CD4-positive, alpha-beta T cell (primary cell): Measurements from ENCODE around the gene CHRM4. TPM values are rescaled to one million over a fixed set of nuclear protein-coding genes. Genes with fewer than 3 reads are reported as not detected.
"Not testable (repeated sequence)": the region's sequence is repeated elsewhere in the genome, so short reads cannot be mapped to it uniquely, and the experiment has no call there.

Source experiments
- ATAC-seq: fragments of 200-7000 bp; cut with Tn5 transposase; one replicate; pipeline ENCODE4 v1.10.0; 2022; ENCODE audit warnings: mild to moderate bottlenecking; ENCODE audit not compliant: poor library complexity
- CTCF ChIA-PET: fragments of 350-600 bp; sonication (Branson Sonifier 250); formaldehyde crosslinking; loops from one replicate; lab custom pipeline; 2021; ENCODE audit warnings: antibody characterized with exemption, inconsistent platforms; lab: Charles Lee
- POLR2A ChIA-PET: fragments of 350-600 bp; sonication (Branson Sonifier 250); formaldehyde crosslinking; loops from one replicate; lab custom pipeline; 2021; ENCODE audit warnings: antibody characterized with exemption, inconsistent platforms; lab: Charles Lee
- DNase-seq, 14 experiments: peaks; one replicate each; pipeline ENCODE4 v3.0.0-alpha.2; 2013 to 2020; ENCODE audit warnings: mixed read lengths in 2 of 14
- H3K27ac ChIP-seq, 2 donors: one replicate each; pipeline versions ENCODE4 v1.5.1 to v1.7.0; 2013; ENCODE audit warnings: low read length in 2 of 2, low read depth in 1 of 2, mild to moderate bottlenecking in 1 of 2
- H3K27me3 ChIP-seq, 2 experiments: 1 replicate in 1 of 2; 2 replicates in 1 of 2; pipeline versions ENCODE4 v1.6.1 to v1.7.0; 2013; ENCODE audit warnings: low read length in 2 of 2, control low read depth in 1 of 2, mild to moderate bottlenecking in 1 of 2, moderate library complexity in 1 of 2; ENCODE audit not compliant: insufficient read depth in 2 of 2, control insufficient read depth in 1 of 2
- H3K36me3 ChIP-seq: one replicate; pipeline ENCODE4 v1.6.1; 2013; ENCODE audit warnings: low read length, control low read depth; ENCODE audit not compliant: insufficient read depth
- H3K4me1 ChIP-seq: one replicate; pipeline ENCODE4 v1.6.1; 2013; ENCODE audit warnings: low read length, control low read depth; ENCODE audit not compliant: insufficient read depth
- H3K4me3 ChIP-seq: one replicate; pipeline ENCODE4 v1.5.1; 2013; ENCODE audit warnings: mild to moderate bottlenecking, low read length, moderate library complexity
- H3K9me3 ChIP-seq, 2 experiments: 1 replicate in 1 of 2; 2 replicates in 1 of 2; pipeline versions ENCODE4 v1.6.1 to v1.7.0; 2013; ENCODE audit warnings: low read length in 2 of 2, mild to moderate bottlenecking in 2 of 2, control low read depth in 1 of 2, moderate library complexity in 1 of 2; ENCODE audit not compliant: control insufficient read depth in 1 of 2, insufficient read depth in 1 of 2
- H3K27ac Mint-ChIP-seq: one replicate; pipeline ENCODE4 v1.8.0; 2020; ENCODE audit warnings: mixed read lengths
- H3K27me3 Mint-ChIP-seq: one replicate; pipeline ENCODE4 v1.8.0; 2021; ENCODE audit warnings: mixed read lengths
- H3K36me3 Mint-ChIP-seq: one replicate; pipeline ENCODE4 v1.8.0; 2021; ENCODE audit warnings: low read depth, mixed read lengths
- H3K4me1 Mint-ChIP-seq: one replicate; pipeline ENCODE4 v1.8.0; 2021; ENCODE audit warnings: low read depth, mixed read lengths
- H3K4me3 Mint-ChIP-seq: one replicate; pipeline ENCODE4 v1.8.0; 2020; ENCODE audit warnings: mild to moderate bottlenecking, mixed read lengths
- H3K9me3 Mint-ChIP-seq: one replicate; pipeline ENCODE4 v1.8.0; 2020; ENCODE audit warnings: mixed read lengths
- intact Hi-C, 2 experiments: fragments of 100-400 bp; cut with DNase I in 1 of 2; cut with micrococcal nuclease in 1 of 2; formaldehyde crosslinking; loops; one replicate each; pipeline versions ENCODE4 v1.15.1 to v1.9.0; 2023 to 2025; cut with DNase I, micrococcal nuclease
- total RNA-seq, 174 experiments: library from RNA in 2 of 174; stranded (reverse) in 2 of 174; gene quantifications; one replicate each; pipeline ENCODE4 v1.2.3 and lab custom pipeline; 2021 to 2026
- TF ChIP-seq, protein P1 (sequence below): fragments of 200-600 bp; IDR thresholded peaks from one replicate; pipeline ENCODE4 v1.8.0; 2022; ENCODE audit warnings: antibody characterized with exemption, mild to moderate bottlenecking

CHRM4 gene
- total RNA-seq, 2 experiments from 2014 or later, result 3.2 to 3.7 TPM

DNA sequence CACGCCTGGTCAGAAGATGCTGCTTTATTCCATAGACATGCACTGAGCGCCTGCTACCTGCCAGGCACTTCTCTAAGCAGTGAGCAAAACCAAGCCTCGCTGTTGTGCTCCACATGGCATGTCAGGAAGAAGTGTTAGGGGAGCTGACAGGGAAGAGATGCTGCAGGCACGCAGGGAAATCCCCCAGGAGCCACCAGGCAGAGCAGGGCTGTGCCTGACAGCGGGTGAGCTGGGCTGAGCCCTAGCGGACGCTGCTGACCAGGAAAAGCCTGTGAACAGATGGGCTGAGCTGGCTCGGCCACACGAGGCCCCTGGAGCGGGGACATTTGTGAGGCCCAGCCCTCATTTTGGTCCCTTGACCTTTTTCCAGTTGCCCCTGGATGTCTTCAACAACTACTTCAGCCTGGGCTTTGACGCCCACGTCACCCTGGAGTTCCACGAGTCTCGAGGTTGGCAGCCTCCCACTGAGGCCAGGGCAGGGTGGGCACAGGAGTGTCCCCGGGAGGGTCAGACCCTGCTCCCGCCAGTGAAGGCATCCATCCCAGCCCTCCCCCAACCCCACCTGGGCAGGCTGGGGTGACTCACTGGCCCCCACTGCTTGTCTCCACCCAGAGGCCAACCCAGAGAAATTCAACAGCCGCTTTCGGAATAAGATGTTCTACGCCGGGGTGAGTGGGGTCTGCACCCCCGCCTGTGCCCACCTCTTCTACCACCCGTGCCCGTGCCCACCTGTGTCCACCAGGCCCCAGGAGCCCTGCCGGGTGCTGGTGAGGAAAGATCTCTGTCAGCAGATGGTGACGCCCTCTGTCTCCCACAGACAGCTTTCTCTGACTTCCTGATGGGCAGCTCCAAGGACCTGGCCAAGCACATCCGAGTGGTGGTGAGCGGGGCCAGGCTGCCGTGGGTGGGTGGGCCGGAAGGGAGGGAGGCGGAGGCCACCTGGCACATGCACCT lies 17.5 kb downstream of the CHRM4 start:
- Mint-ChIP-seq H3K27me3 (no peaks in the 10 kb centered on the region), H3K4me1 (peaks cover 8% of the 10 kb centered on the region), H3K9me3 (no peaks in the 10 kb centered on the region), H3K4me3 (no peak overlapping the region), H3K36me3 (peaks cover 69% of the 10 kb centered on the region), H3K27ac (no peak overlapping the region)
- TF ChIP-seq, protein P1, sequence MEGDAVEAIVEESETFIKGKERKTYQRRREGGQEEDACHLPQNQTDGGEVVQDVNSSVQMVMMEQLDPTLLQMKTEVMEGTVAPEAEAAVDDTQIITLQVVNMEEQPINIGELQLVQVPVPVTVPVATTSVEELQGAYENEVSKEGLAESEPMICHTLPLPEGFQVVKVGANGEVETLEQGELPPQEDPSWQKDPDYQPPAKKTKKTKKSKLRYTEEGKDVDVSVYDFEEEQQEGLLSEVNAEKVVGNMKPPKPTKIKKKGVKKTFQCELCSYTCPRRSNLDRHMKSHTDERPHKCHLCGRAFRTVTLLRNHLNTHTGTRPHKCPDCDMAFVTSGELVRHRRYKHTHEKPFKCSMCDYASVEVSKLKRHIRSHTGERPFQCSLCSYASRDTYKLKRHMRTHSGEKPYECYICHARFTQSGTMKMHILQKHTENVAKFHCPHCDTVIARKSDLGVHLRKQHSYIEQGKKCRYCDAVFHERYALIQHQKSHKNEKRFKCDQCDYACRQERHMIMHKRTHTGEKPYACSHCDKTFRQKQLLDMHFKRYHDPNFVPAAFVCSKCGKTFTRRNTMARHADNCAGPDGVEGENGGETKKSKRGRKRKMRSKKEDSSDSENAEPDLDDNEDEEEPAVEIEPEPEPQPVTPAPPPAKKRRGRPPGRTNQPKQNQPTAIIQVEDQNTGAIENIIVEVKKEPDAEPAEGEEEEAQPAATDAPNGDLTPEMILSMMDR, result no peak
- ChIA-PET POLR2A (interaction anchor here (1.4 kb wide), 1 partner anchor 25 kb away, joined by 3 read pairs; no protein-coding TSS in a partner anchor), CTCF (no interaction called here)
- ATAC-seq (no peak), DNase-seq (no peak)
- Histone ChIP-seq H3K4me1 (peaks cover 13% of the 10 kb centered on the region), H3K36me3 (peaks cover 88% of the 10 kb centered on the region), H3K9me3 (no peaks in the 10 kb centered on the region), H3K27me3 (no peaks in the 10 kb centered on the region), H3K4me3 (no peak overlapping the region), H3K27ac (no peak overlapping the region)
- intact Hi-C loops, result no loop called here

DNA sequence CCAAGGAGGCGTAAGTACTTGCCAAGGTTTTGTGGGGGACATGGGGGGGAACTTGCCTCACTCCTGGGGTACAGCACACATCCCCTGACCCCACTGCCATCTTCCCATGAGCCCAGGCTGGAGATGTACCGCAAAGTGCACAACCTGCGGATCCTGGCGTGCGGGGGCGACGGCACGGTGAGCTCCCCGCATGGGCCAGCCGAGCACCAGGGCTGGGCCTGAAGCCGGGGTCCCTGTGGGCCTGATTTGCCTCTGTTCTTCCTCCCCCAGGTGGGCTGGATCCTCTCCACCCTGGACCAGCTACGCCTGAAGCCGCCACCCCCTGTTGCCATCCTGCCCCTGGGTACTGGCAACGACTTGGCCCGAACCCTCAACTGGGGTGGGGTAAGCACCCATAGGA lies 19.1 kb downstream of the CHRM4 start:
- Histone ChIP-seq H3K36me3 (peaks cover 93% of the 10 kb centered on the region), H3K4me1 (peaks cover 16% of the 10 kb centered on the region)
- H3K4me3 ChIP-seq, intact Hi-C loops, ATAC-seq, H3K27ac Mint-ChIP-seq, H3K9me3 ChIP-seq, H3K27ac ChIP-seq, H3K9me3 Mint-ChIP-seq, H3K27me3 ChIP-seq, DNase-seq, CTCF ChIA-PET, H3K4me3 Mint-ChIP-seq, H3K27me3 Mint-ChIP-seq, POLR2A ChIA-PET: not testable (repeated sequence)
- peaks cover 19% of the 10 kb centered on the region for H3K4me1 Mint-ChIP-seq
- peaks cover 78% of the 10 kb centered on the region for H3K36me3 Mint-ChIP-seq

GRCh38 chr11:46372086-46372485 lies 19.5 kb downstream of the CHRM4 start:
- no peak for DNase-seq
- Histone ChIP-seq H3K4me1 (peaks cover 20% of the 10 kb centered on the region), H3K27me3 (no peaks in the 10 kb centered on the region), H3K9me3 (no peaks in the 10 kb centered on the region), H3K27ac (no peak overlapping the region), H3K36me3 (peaks cover 91% of the 10 kb centered on the region), H3K4me3 (no peak overlapping the region)
- Mint-ChIP-seq H3K27ac (no peak overlapping the region), H3K4me3 (no peak overlapping the region), H3K27me3 (no peaks in the 10 kb centered on the region), H3K9me3 (no peaks in the 10 kb centered on the region), H3K4me1 (peaks cover 23% of the 10 kb centered on the region), H3K36me3 (peaks cover 78% of the 10 kb centered on the region)
- ATAC-seq, result no peak
- intact Hi-C loops, result no loop called here
- TF ChIP-seq, protein P1, result no peak
- ChIA-PET POLR2A (no interaction called here), CTCF (no interaction called here)

- intact Hi-C loops, H3K27ac Mint-ChIP-seq, ATAC-seq, H3K4me3 Mint-ChIP-seq, H3K4me3 ChIP-seq, H3K27me3 Mint-ChIP-seq, DNase-seq, H3K27me3 ChIP-seq, H3K9me3 Mint-ChIP-seq, H3K9me3 ChIP-seq, H3K27ac ChIP-seq, POLR2A ChIA-PET, CTCF ChIA-PET: not testable (repeated sequence)
- peaks cover 29% of the 10 kb centered on the region for H3K4me1 ChIP-seq
- H3K36me3 Mint-ChIP-seq, result peaks cover 71% of the 10 kb centered on the region
- H3K36me3 ChIP-seq, result peaks cover 90% of the 10 kb centered on the region
- peaks cover 26% of the 10 kb centered on the region for H3K4me1 Mint-ChIP-seq
These were observed 20.3 kb downstream of the CHRM4 start for GRCh38 chr11:46371262-46371661.
